GM21576 (cell line): ENCODE measurements around the gene MED7.

Experiments
- ATAC-seq: cut with Tn5 transposase; IDR thresholded peaks from one replicate; pipeline ENCODE4 v1.9.1; 2021; ENCODE audit warnings: mild to moderate bottlenecking, moderate library complexity; ENCODE audit not compliant: unreplicated experiment

Gene MED7

GRCh38 chr5:157164521-157164920 lies 21.9 kb upstream of the MED7 start:
- ATAC-seq: no peak

DNA sequence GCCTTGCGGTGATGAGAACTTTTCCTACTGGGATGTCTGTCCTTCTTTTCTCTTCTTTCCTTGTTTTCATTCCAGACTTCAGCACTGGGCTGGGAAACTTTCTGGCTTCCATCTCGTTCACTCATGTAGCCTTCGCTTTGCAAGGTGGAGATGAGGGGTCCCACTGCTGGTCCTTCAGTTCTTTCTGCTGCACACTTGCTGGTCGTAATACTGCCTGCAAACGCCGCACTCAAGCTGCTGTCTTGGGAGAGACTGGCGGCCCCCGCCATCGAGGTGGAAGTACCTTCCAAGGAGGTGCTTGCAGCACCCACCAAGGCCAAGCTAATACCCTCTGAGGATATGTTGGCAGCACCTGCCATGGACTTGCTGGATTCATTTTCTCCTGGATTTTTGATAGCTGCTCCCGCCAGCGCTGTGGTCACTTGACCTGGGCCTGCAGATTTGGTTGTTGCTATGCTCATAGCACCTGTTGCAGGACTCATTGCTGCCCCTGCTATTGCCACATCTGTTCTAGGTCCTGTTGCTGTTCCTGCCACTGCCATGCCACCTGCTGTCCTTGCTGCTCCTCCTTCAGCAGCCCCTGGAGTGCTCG lies 20.4 kb upstream of the MED7 start:
- no peak for ATAC-seq

DNA sequence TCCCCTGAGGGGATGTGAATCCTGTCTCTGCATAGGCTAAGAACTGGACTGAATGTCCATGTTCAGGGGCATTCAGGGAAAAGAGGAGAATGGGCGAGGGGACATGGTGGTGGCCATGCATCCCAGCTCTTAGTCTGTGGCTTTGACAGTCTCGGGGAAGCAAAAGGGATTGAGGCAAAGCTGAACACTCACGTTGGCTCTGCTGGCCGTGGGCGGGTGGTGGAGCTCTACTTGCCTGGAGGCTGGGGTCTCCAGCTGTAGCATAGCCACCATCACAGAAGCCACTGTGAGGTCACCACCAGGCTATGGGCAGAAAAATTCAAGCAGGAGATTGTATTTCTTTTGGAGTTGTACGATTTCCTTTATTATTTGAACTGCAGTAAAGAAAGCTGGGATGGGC lies 19.3 kb upstream of the MED7 start:
- no peak for ATAC-seq

- no peak for ATAC-seq
These were observed 17.3 kb upstream of the MED7 start for GRCh38 chr5:157160001-157160400.

- ATAC-seq: no peak
These were observed 16.6 kb upstream of the MED7 start for GRCh38 chr5:157159209-157159751.

GRCh38 chr5:157157293-157157891 lies 14.7 kb upstream of the MED7 start:
- ATAC-seq: no peak

DNA sequence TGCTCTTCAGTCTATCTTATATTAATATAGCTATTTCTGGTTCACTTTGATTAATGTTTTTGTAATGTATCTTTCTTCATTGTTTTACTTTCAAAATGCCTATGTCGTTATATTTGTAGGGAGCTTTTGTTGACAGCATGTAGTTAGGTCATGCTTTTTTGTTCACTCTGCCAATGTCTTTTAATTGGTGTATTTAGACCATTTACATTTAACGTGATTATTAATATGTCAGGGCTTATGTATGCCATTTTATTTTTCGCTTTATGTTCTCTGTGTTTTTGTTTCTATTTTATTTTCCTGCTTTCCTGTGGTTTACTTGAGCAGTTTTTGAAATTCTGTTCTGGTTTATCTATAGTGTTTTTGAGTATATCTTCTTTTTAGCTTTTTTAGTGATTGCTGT lies 12.6 kb upstream of the MED7 start:
- no peak for ATAC-seq

DNA sequence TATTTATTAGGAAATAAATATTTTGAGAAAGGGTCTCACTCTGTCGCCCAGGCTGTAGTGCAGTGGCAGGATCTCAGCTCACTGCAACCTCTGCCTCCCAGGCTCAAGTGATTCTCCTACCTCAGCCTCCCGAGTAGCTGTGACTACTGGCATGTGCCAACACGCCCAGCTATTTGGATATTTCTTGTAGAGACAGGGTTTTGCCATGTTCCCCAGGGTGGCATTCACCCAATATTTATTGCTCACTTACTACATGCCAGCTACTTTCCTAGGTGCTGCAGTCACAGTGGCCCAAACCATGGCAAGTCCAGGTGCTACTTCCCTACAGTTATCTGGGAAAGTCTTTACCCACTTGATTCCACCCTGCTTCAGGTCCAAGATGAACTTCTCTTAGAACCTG lies 8.3 kb upstream of the MED7 start:
- no peak for ATAC-seq

DNA sequence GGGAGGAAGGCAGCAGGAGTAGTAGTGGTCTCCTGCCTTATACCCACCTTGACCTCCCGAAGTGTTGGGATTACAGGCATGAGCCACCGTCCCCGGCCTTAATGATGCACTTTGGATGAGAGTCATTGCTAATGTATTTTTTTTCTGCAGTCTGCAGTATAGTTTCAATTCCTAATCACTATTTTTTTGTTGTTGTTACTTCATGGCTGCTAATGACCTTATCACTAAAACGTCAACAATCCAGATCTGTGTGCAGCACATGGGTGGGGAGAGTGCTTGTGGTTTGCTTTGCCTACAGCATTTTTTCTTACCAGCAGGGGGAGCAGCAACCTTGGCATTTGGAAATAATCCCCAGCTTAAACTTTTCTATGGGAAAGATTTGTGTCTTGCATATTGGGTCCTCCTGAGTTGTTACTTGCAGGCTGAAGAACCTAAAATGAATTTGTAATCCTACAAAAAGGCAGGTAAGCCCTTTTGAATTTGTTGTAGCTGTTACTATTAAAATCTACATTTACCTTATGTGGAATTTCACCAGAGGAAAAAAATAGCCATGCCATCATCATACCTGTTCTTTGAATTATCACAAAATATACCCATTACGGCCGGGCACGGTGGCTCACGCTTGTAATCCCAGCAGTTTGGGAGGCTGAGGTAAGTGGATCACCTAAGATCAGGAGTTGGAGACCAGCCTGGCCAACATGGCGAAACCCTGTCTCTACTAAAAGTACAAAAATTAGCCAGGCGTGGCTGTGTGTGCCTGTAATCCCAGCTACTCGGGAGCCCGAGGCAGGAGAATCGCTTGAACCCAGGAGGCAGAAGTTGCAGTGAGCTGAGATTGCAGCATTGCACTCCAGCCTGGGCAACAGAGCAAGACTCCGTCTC lies 6.3 kb upstream of the MED7 start:
- ATAC-seq: peak; percentile 61

DNA sequence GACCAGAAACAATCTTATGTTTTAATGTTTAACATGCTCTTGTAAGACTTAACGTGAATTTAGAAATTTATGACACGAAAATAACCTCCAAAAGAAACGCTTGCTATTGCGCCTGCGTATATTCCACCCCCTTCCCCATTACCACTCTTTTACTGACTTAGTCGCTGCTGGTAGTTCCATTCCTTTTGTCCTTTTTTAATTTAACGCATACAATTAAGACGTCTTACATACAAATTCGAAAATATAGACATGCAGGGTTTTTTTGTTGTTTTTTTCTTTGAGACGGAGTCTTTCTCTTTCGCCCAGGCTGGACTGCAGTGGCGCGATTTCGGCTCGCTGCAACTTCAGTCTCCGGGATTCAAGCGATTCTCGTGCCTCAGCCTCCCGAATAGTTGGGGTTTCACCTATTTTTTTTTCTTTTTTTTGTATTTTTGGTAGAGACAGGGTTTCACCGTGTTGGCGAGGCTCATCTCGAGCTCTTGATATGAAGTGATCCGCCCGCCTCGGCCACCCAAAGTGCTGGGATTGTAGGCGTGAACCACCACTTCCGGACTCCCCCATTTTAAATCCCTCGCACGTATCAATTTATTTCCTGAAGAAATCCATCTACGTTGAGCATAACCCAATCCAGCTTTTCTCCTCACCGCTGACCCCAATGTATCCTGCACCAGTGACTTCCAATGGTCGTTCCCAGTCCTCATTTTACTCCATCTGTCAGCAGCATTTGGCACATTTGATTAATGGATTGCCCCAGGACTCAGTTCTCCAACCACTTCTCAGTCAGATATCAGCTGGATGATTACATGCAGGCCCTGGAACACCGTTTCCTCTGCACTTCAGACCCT lies 684 bp upstream of the MED7 start:
- ATAC-seq: peak; percentile 33

DNA sequence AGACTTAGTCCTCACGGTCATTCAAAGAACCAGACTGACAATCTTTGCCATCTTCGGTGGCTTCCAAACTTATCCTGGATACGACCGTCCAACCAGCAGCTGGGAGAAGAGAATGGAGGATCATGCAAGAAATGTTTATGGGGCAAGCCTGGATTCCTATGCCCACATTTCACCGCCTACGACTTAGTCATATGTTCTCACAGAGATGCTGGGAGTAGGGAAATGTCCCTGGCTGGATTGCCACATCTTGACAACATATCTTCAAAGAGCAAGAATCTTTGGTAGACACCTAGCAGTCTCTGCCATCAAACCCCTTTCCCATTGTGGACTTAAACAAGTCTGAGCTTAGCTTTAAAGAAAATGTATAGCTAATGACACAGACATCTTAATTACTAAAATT lies 5.0 kb downstream of the MED7 start:
- no peak for ATAC-seq

DNA sequence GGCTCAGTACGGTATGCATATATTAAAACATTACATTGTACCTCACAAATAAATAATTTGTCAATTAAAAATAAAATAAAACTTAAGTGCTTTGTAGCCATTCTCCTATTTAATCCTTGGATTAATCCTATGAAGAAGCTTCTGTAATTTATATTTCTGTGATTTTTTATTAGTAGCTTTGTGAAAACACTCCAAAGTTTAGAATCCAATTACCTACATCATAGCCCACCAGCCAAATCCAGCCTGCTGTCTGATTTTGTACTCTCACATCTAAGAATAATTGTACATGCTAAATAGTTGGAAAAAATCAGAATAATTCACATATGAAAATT lies 10.4 kb downstream of the MED7 start:
- no peak for ATAC-seq

- ATAC-seq: peak; percentile 58
These were observed 11.7 kb downstream of the MED7 start for GRCh38 chr5:157130925-157131324.

- no peak for ATAC-seq
These were observed 21.0 kb downstream of the MED7 start for GRCh38 chr5:157121709-157122108.

GRCh38 chr5:157120102-157120501 lies 22.6 kb downstream of the MED7 start:
- ATAC-seq: no peak

GRCh38 chr5:157116483-157116954 lies 26.1 kb downstream of the MED7 start:
- peak; percentile 66 for ATAC-seq

GRCh38 chr5:157115502-157115901 lies 27.2 kb downstream of the MED7 start:
- ATAC-seq: no peak

DNA sequence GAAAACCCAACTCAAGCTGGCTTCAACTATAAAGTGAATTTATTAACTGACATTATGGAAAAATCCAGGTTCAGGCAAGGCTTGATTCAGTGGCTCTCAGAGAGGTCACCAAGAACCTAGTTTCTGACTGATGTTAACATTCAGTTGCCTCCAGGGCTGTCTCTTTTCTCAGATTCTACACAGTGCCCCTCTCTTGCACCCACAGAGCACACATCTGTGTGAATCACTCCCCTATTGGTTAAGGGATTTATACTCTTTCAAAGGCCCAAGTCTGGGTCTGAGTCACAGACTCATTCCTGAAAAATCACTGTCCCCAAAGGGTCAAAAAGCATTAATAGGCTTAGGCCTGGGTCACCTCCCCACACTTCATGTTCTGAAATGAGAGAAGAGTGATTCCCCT lies 27.7 kb downstream of the MED7 start:
- ATAC-seq: no peak

DNA sequence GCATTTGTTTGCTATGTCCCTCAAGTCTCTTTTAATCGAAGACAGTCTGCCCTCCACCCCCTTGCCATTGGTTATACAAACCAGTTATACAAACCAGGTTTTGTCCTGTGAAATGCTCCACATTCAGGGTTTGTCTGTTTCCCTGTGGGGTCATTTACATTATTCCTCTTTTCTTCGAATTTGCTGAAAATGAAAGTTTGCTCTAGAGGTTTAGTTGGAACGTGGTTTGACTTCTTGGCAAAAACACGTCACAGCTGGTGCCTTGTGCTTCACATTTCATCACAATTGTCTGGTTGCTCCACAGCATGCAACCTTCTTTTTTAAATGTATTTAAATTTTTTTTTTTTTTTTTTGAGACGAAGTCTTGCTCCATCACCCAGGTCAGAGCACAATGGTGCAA lies 29.7 kb downstream of the MED7 start:
- no peak for ATAC-seq

GRCh38 chr5:157109744-157110143 lies 32.9 kb downstream of the MED7 start:
- ATAC-seq: peak; percentile 72

GRCh38 chr5:157108976-157109375 lies 33.7 kb downstream of the MED7 start, which contains the start of gene HAVCR2:
Gene HAVCR2, minus strand, starts transcription at chr5:157109044. Its CDS starts 61 bp downstream, at chr5:157108983.
- ATAC-seq: peak; percentile 84
